ENCODE data around the gene MBD6. TPM values are rescaled to one million over a fixed set of nuclear protein-coding genes. Genes with fewer than 3 reads are reported as not detected.
A peak's percentile ranks its signal among the peaks of the same experiment; 100 is the strongest.

MBD6 gene, protein sequence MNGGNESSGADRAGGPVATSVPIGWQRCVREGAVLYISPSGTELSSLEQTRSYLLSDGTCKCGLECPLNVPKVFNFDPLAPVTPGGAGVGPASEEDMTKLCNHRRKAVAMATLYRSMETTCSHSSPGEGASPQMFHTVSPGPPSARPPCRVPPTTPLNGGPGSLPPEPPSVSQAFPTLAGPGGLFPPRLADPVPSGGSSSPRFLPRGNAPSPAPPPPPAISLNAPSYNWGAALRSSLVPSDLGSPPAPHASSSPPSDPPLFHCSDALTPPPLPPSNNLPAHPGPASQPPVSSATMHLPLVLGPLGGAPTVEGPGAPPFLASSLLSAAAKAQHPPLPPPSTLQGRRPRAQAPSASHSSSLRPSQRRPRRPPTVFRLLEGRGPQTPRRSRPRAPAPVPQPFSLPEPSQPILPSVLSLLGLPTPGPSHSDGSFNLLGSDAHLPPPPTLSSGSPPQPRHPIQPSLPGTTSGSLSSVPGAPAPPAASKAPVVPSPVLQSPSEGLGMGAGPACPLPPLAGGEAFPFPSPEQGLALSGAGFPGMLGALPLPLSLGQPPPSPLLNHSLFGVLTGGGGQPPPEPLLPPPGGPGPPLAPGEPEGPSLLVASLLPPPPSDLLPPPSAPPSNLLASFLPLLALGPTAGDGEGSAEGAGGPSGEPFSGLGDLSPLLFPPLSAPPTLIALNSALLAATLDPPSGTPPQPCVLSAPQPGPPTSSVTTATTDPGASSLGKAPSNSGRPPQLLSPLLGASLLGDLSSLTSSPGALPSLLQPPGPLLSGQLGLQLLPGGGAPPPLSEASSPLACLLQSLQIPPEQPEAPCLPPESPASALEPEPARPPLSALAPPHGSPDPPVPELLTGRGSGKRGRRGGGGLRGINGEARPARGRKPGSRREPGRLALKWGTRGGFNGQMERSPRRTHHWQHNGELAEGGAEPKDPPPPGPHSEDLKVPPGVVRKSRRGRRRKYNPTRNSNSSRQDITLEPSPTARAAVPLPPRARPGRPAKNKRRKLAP
- 100 to 1,000 TPM in 3 of 6 donors, 10 to 100 TPM in 3; 25.1 to 184 (median 94.7) TPM for total RNA-seq

DNA sequence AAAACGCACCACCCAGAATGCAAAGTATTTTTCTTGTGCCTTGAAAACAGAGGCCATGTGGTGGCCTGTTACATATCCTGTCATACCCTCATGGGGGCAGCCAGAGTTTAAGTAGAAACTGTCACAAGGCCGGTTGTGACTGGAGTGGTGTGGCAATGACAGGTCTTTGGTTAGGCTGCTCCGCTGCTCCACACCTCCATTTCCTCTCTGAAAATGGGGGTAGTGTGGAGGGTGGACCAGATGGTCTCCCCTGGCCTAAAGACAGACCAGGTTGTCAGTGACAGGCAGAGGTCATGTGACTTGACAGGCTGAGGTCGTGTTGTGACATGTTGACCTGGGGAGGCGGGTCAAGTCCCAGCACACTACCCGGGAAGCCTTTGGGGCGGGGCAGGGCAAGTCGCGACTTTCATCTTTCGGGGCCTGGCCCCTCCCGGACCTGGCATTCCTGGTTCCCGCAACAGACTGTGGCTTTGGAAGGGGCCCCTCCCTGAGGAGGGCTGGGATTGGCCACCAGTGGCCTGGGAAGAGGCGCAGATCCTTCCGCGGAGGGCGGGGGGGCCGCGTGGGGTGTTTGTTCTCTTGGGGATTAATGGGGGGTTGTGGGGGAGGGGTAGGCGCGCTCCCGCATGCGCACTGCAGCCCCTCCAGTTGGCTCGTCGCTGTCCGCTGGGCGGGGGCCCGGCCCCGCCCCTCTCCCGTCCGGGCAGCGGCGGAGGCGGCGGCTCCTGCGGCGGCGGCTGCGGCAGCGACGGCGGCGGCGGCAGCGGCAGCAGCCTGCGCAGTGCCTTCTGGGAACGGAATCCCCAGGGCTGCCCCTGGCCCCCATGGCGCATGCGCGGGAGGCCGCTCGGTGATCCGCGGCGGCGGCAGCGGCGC lies at the start of gene MBD6:
TSS of gene MBD6 (plus strand) at position 814 of the 876 bp plus-strand sequence. CDS start 1,480 bp downstream, outside the sequence.
- Histone ChIP-seq H3K9me3 (no peaks in the 10 kb centered on the region), H3K36me3 (peaks cover 18 to 47% (median 32%) of the 10 kb centered on the region in 4 donors), H3K4me3 (peak within 1 kb of the TSS; percentile 79 to 94 (median 86)), H3K27ac (peak within 1 kb of the TSS; percentile 96 to 99 (median 98)), H3K4me1 (peaks cover 50 to 70% (median 57%) of the 10 kb centered on the region in 4 donors), H3K27me3 (no peaks in the 10 kb centered on the region)
- ATAC-seq (ENCODE audit: low FRiP score in 2 of 2): peak; percentile 69 to 70
- DNase-seq: peak; percentile 93 to 99
- TF ChIP-seq EP300 (IDR thresholded peaks at IDR 0.05) (peak in 1 of 4 donors; percentile 53), POLR2A (IDR thresholded peaks at IDR 0.05) (peak in 3 of 4 donors; percentile 46 to 62 (median 50)), POLR2AphosphoS5 (IDR thresholded peaks at IDR 0.05) (peak; percentile 85 to 88)
- TF ChIP-seq, protein P1, sequence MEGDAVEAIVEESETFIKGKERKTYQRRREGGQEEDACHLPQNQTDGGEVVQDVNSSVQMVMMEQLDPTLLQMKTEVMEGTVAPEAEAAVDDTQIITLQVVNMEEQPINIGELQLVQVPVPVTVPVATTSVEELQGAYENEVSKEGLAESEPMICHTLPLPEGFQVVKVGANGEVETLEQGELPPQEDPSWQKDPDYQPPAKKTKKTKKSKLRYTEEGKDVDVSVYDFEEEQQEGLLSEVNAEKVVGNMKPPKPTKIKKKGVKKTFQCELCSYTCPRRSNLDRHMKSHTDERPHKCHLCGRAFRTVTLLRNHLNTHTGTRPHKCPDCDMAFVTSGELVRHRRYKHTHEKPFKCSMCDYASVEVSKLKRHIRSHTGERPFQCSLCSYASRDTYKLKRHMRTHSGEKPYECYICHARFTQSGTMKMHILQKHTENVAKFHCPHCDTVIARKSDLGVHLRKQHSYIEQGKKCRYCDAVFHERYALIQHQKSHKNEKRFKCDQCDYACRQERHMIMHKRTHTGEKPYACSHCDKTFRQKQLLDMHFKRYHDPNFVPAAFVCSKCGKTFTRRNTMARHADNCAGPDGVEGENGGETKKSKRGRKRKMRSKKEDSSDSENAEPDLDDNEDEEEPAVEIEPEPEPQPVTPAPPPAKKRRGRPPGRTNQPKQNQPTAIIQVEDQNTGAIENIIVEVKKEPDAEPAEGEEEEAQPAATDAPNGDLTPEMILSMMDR (IDR thresholded peaks at IDR 0.05): no peak
- WGBS, 2 donors: 2 to 3% methylated on average over 2 to 12 of the region's 57 CpGs

DNA sequence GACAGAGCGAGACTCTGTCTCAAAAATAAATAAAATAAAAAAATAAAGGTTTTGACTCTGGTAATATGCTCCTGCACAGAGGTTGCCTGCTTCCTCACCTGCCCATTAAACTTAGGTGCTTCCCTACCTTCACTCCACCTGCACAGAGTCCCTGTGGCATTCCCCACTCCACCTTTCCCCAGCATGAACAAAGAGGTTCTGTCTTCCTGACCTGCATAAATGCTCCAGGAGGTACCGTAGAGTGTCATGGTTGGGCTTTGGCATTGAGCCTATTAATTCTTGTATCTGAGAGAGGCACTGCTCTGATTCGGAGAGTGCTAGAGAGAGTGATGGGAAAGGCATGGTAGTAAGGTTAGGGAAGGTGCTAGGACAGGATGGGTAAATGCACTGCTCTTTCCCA lies 49.2 kb upstream of the MBD6 start:
- peaks cover 0 to 24% (median 6%) of the 10 kb centered on the region in 4 donors for H3K27me3 ChIP-seq
- H3K4me1 ChIP-seq: peaks cover 13 to 30% (median 19%) of the 10 kb centered on the region in 4 donors
- no peak overlapping the region for H3K4me3 ChIP-seq
- 69 to 73% methylated on average over 3 of the region's 3 CpGs for WGBS, 2 donors
- H3K9me3 ChIP-seq: no peaks in the 10 kb centered on the region
- TF ChIP-seq POLR2AphosphoS5 (IDR thresholded peaks at IDR 0.05): no peak
- TF ChIP-seq EP300 (IDR thresholded peaks at IDR 0.05): no peak
- no peak for TF ChIP-seq POLR2A (IDR thresholded peaks at IDR 0.05)
- TF ChIP-seq, protein P1 (IDR thresholded peaks at IDR 0.05): no peak
- no peak for ATAC-seq (ENCODE audit: low FRiP score in 2 of 2)
- peaks cover 0 to 14% (median 1%) of the 10 kb centered on the region in 4 donors for H3K36me3 ChIP-seq
- H3K27ac ChIP-seq: no peak overlapping the region
- no peak for DNase-seq

DNA sequence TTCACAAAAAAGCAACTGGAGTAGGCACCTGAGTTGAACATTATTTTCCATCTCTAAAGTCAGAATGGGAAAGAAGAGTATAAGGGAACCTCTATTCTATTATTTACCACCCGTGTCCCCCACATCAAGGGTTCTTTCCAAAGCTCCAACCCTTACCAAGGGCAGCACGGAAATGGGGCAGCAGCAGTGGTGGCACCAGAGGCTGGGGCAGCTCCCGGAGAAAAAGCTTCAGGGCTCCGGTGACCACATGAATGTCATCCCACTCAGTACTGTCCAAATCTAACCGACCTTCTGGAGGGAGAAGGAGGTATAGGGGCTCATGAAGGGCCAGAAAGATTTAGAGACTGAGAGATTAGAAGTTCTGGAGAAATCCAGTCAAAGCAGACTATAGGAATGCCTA lies 48.7 kb upstream of the MBD6 start:
- peaks cover 0 to 24% (median 6%) of the 10 kb centered on the region in 4 donors for H3K27me3 ChIP-seq
- no peak overlapping the region for H3K4me3 ChIP-seq
- peaks cover 0 to 13% (median 1%) of the 10 kb centered on the region in 4 donors for H3K36me3 ChIP-seq
- no peak for ATAC-seq (ENCODE audit: low FRiP score in 2 of 2)
- 87 to 90% methylated on average over 5 of the region's 5 CpGs for WGBS, 2 donors
- no peaks in the 10 kb centered on the region for H3K9me3 ChIP-seq
- TF ChIP-seq, protein P1 (IDR thresholded peaks at IDR 0.05): no peak
- TF ChIP-seq POLR2A (IDR thresholded peaks at IDR 0.05) (no peak), POLR2AphosphoS5 (IDR thresholded peaks at IDR 0.05) (no peak), EP300 (IDR thresholded peaks at IDR 0.05) (no peak)
- peaks cover 13 to 35% (median 19%) of the 10 kb centered on the region in 4 donors for H3K4me1 ChIP-seq
- DNase-seq: no peak
- no peak overlapping the region for H3K27ac ChIP-seq

DNA sequence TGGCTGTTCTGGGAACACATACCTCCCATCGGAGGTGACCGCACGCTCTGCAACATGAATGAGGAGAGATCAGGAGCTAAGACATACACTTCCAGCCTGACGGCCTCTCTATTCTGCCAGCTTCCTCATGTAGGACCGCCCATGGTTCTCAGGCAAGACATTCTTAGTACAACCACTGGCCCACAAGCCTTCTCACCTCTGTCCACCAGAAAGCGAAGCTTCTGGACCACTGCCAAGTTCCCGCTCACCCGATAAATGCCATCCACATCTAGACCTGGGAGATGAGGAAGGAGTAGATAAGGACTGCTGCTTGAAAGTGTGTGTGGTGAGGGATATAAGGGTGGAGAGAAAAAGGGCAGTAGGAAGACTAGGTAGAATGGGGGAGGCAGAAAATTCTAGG lies 48.2 kb upstream of the MBD6 start:
- no peak overlapping the region for H3K27ac ChIP-seq
- TF ChIP-seq, protein P1 (IDR thresholded peaks at IDR 0.05): no peak
- TF ChIP-seq POLR2A (IDR thresholded peaks at IDR 0.05) (no peak), EP300 (IDR thresholded peaks at IDR 0.05) (no peak), POLR2AphosphoS5 (IDR thresholded peaks at IDR 0.05) (no peak)
- peaks cover 13 to 37% (median 23%) of the 10 kb centered on the region in 4 donors for H3K4me1 ChIP-seq
- ATAC-seq (ENCODE audit: low FRiP score in 2 of 2) (no peak), DNase-seq (no peak)
- no peak overlapping the region for H3K4me3 ChIP-seq
- H3K27me3 ChIP-seq: peaks cover 0 to 24% (median 6%) of the 10 kb centered on the region in 4 donors
- WGBS, 2 donors: 73 to 81% methylated on average over 7 to 8 of the region's 8 CpGs
- H3K9me3 ChIP-seq: no peaks in the 10 kb centered on the region
- peaks cover 0 to 9% (median 1%) of the 10 kb centered on the region in 4 donors for H3K36me3 ChIP-seq

Measured in upper lobe of left lung (tissue), 6 donors.